ENCODE results near the gene JRKL. TPM values are rescaled to one million over a fixed set of nuclear protein-coding genes. Genes with fewer than 3 reads are reported as not detected.
A peak's percentile ranks its signal among the peaks of the same experiment; 100 is the strongest.

JRKL gene
- total and polyA plus RNA-seq, 2 of the 8 experiments (the other 6 are each of a cell fraction or from before 2014, with no cell fraction given): 1.4 to 4.9 TPM

GRCh38 chr11:96342961-96343711 lies 46.7 kb upstream of the JRKL start, which contains the start of gene MAML2:
MAML2 (minus strand) TSS chr11:96343195; CDS start chr11:96341895, 1,300 bp downstream.
- Histone ChIP-seq H3K23me2 (ENCODE audit: low read depth, low read length) (peaks cover 6% of the 10 kb centered on the region; the same call in 1 of the 2 replicates), H3K18ac (ENCODE audit: extremely low read depth, low read length) (peak within 1 kb of the TSS; percentile 68; the same call in 1 of the 2 replicates), H3K79me2 (ENCODE audit: control insufficient read depth in 1 of 2, insufficient read depth in 2 of 2, low read length in 2 of 2) (peaks cover 0 to 7% of the 10 kb centered on the region in 2 experiments; a peak in 1 of 4 replicates), H4K20me1 (replicated peaks in 1 of 2; ENCODE audit: control insufficient read depth in 1 of 2, insufficient read depth in 2 of 2, low read length in 2 of 2) (no peaks in the 10 kb centered on the region), H2BK15ac (ENCODE audit: low read length) (0 out of 2 replicates have a peak within 1 kb of the TSS, but pooled peaks have one; percentile 77), H3K9me3 (ENCODE audit: insufficient read depth in 2 of 2, low read depth in 1 of 2, low read length in 1 of 2) (no peaks in the 10 kb centered on the region), H3K4me3 (ENCODE audit: extremely low read depth in 1 of 4, insufficient read depth in 2 of 4, low read depth in 3 of 4, low read length in 4 of 4) (peak within 1 kb of the TSS; percentile 48 to 95 (median 70)), H3K27me3 (replicated peaks in 1 of 4; ENCODE audit: control insufficient read depth in 3 of 4, extremely low read depth in 1 of 4, insufficient read depth in 3 of 4, low read length in 3 of 4) (peaks cover 0 to 3% (median 0%) of the 10 kb centered on the region in 4 experiments; a peak in 1 of 7 replicates), H4K8ac (ENCODE audit: extremely low read depth, insufficient read depth, low read length) (peak within 1 kb of the TSS; percentile 66; the same call in 1 of the 2 replicates), H3K56ac (replicated peaks; ENCODE audit: insufficient read length, low read depth, low read length) (peak within 1 kb of the TSS; percentile 21), H3K4ac (replicated peaks; ENCODE audit: insufficient read length, low read depth, low read length) (no peak within 1 kb of the TSS), H4K5ac (ENCODE audit: insufficient read length, low read depth, low read length) (no peak within 1 kb of the TSS), H2BK20ac (ENCODE audit: low read length) (no peak within 1 kb of the TSS), H4K91ac (replicated peaks; ENCODE audit: insufficient read length, low read length) (no peak within 1 kb of the TSS), H3K4me1 (replicated peaks in 1 of 4; ENCODE audit: control insufficient read depth in 3 of 4, insufficient read depth in 4 of 4, low read length in 3 of 4) (peaks cover 0 to 19% (median 6%) of the 10 kb centered on the region in 4 experiments; a peak in 6 of 7 replicates), H3K9ac (replicated peaks in 1 of 4; ENCODE audit: extremely low read depth in 1 of 4, low read depth in 3 of 4, low read length in 3 of 4) (peak within 1 kb of the TSS in 1 of 4 experiments; percentile 54; a peak in 1 of 7 replicates), H2BK12ac (ENCODE audit: low read depth, low read length) (no peak within 1 kb of the TSS; the same call in 1 of the 2 replicates), H3K14ac (ENCODE audit: insufficient read length) (no peak within 1 kb of the TSS), H3K36me3 (ENCODE audit: control insufficient read depth in 2 of 4, insufficient read depth in 4 of 4, low read length in 3 of 4) (no peaks in the 10 kb centered on the region), H2AFZ (ENCODE audit: low read length) (peak within 1 kb of the TSS; percentile 98), H3K23ac (ENCODE audit: insufficient read length) (no peak within 1 kb of the TSS), H2BK120ac (replicated peaks; ENCODE audit: low read depth, low read length) (no peak within 1 kb of the TSS), H2BK5ac (ENCODE audit: low read depth, low read length) (no peak within 1 kb of the TSS), H3K79me1 (ENCODE audit: low read depth, low read length) (no peaks in the 10 kb centered on the region; the same call in 1 of the 2 replicates), H2AK5ac (ENCODE audit: low read depth, low read length) (no peak within 1 kb of the TSS), H3K4me2 (ENCODE audit: insufficient read depth in 1 of 2, low read depth in 2 of 2, low read length in 2 of 2) (peak within 1 kb of the TSS; percentile 51 to 84), H3K27ac (ENCODE audit: low read depth, low read length) (no peak within 1 kb of the TSS)
- DNase-seq (ENCODE audit: low read depth in 1 of 2, low spot score in 2 of 2) (peak; percentile 81 to 84), FAIRE-seq (no peak)
- 20 to 100% methylated on average over 4 to 26 of the region's 31 CpGs for WGBS, 2 experiments (ENCODE audit: extremely low coverage in 1 of 2, insufficient coverage in 1 of 2, insufficient read length in 1 of 2, insufficient replicate concordance in 2 of 2, low coverage in 1 of 2, low lambda C conversion rate in 2 of 2, missing lambda C conversion rate in 1 of 2)
- ChIA-PET CTCF (ENCODE audit: partially characterized antibody) (interaction anchor here (0.6 to 7.7 kb wide), 91 partner anchors 9 to 702 kb away, joined by 3 to 49 read pairs (median 5); partner anchors contain the start of genes CCDC82 and JRKL), POLR2A (ENCODE audit: partially characterized antibody) (interaction anchor here (0.8 to 3.3 kb wide), 5 partner anchors 11 to 287 kb away, joined by 4 to 13 read pairs (median 5); partner anchors contain the start of genes CCDC82 and JRKL)
- TF ChIP-seq POLR2AphosphoS5 (IDR thresholded peaks at IDR 0.05; ENCODE audit: low read depth, low read length) (no peak), EZH2 (IDR thresholded peaks at IDR 0.05; ENCODE audit: low read depth, low read length, severe bottlenecking) (no peak), BCL11A (IDR thresholded peaks at IDR 0.05; ENCODE audit: low read depth in 2 of 2, low read length in 2 of 2) (no peak), SP4 (IDR thresholded peaks at IDR 0.05; ENCODE audit: low read length) (no peak), SIX5 (IDR thresholded peaks at IDR 0.05; ENCODE audit: low read depth, low read length) (no peak), CHD1 (IDR thresholded peaks at IDR 0.05; ENCODE audit: low read depth, low read length) (no peak), CREB1 (IDR thresholded peaks at IDR 0.05) (no peak), SUZ12 (IDR thresholded peaks at IDR 0.05; ENCODE audit: low read length) (no peak), CBX8 (IDR thresholded peaks at IDR 0.05; ENCODE audit: borderline replicate concordance, low read depth, low read length) (no peak), CEBPB (IDR thresholded peaks at IDR 0.05; ENCODE audit: low read depth, low read length) (no peak), YY1 (IDR thresholded peaks at IDR 0.05; ENCODE audit: low read depth, low read length) (0 out of 2 replicates have a peak, but pooled peaks have one; percentile 60), ASH2L (IDR thresholded peaks at IDR 0.05; ENCODE audit: low read length) (peak; percentile 23)
